DND-41 (cell line): ENCODE measurements around the gene ZNF484.
"Not testable (repeated sequence)": the region's sequence is repeated elsewhere in the genome, so short reads cannot be mapped to it uniquely, and the experiment has no call there.

Experiments used
- ATAC-seq: fragments of 200-7000 bp; cut with Tn5 transposase; 3 replicates; pipeline ENCODE4 v1.9.1; 2021; ENCODE audit warnings: low read depth; ENCODE audit not compliant: insufficient read depth
- DNase-seq: peaks from one replicate; pipeline ENCODE4 v3.0.0-alpha.2; 2020
- H2AFZ ChIP-seq: 2 replicates; pipeline ENCODE4 v1.6.0; 2012; ENCODE audit warnings: low read depth, low read length
- H3K27ac ChIP-seq: 2 replicates; pipeline ENCODE4 v1.5.1; 2012; ENCODE audit warnings: low read length, inconsistent platforms
- H3K27me3 ChIP-seq: fragments of 200-600 bp; sonication (generic); 2 replicates; pipeline ENCODE4 v1.6.0; 2012; ENCODE audit warnings: low read length, mild to moderate bottlenecking, inconsistent platforms; ENCODE audit not compliant: insufficient read depth, poor library complexity
- H3K36me3 ChIP-seq: 2 replicates; pipeline ENCODE4 v1.5.1; 2012; ENCODE audit warnings: low read length, inconsistent platforms; ENCODE audit not compliant: insufficient read depth
- H3K4me1 ChIP-seq: 2 replicates; pipeline ENCODE4 v1.5.1; 2012; ENCODE audit warnings: mild to moderate bottlenecking, low read length; ENCODE audit not compliant: insufficient read depth
- H3K4me2 ChIP-seq: 2 replicates; pipeline ENCODE4 v1.6.0; 2012; ENCODE audit warnings: mild to moderate bottlenecking, moderate library complexity, low read length, inconsistent platforms; ENCODE audit not compliant: insufficient read depth
- H3K4me3 ChIP-seq, 2 experiments: fragments of 200-600 bp in 1 of 2; shearing (Covaris generic) in 1 of 2; 2 replicates each; pipeline ENCODE4 v1.5.1; 2012 to 2016; ENCODE audit warnings: inconsistent platforms in 2 of 2, low read length in 2 of 2, mild to moderate bottlenecking in 2 of 2, low read depth in 1 of 2, moderate library complexity in 1 of 2
- H3K79me2 ChIP-seq: 2 replicates; pipeline ENCODE4 v1.6.0; 2012; ENCODE audit warnings: low read length, inconsistent platforms; ENCODE audit not compliant: insufficient read depth
- H3K9ac ChIP-seq: 2 replicates; pipeline ENCODE4 v1.6.0; 2012; ENCODE audit warnings: low read depth, mild to moderate bottlenecking, inconsistent platforms, low read length, moderate library complexity
- H3K9me3 ChIP-seq: 2 replicates; pipeline ENCODE4 v1.5.1; 2012; ENCODE audit warnings: low read length, moderate library complexity, mild to moderate bottlenecking, inconsistent platforms; ENCODE audit not compliant: insufficient read depth, severe bottlenecking
- H4K20me1 ChIP-seq: 2 replicates; pipeline ENCODE4 v1.6.0; 2012; ENCODE audit warnings: low read length; ENCODE audit not compliant: insufficient read depth
- CTCF ChIP-seq: IDR thresholded peaks from 2 replicates; pipeline ENCODE4 v1.5.1; 2012; ENCODE audit warnings: borderline replicate concordance, low read length, moderate library complexity, mild to moderate bottlenecking; ENCODE audit not compliant: poor library complexity, severe bottlenecking; ENCODE audit errors: extremely low read depth
- EZH2 ChIP-seq: IDR thresholded peaks from 3 replicates; pipeline ENCODE4 v1.6.1; 2012; ENCODE audit warnings: borderline replicate concordance, low read depth, mild to moderate bottlenecking, moderate library complexity, low read length, inconsistent platforms; ENCODE audit not compliant: severe bottlenecking

Gene ZNF484

GRCh38 chr9:92846662-92847145, 31.1 kb downstream of the ZNF484 start:
- Histone ChIP-seq H3K4me2 (no peak overlapping the region), H2AFZ (no peak overlapping the region), H3K27ac (no peak overlapping the region), H3K36me3 (peaks cover 57% of the 10 kb centered on the region), H3K79me2 (no peaks in the 10 kb centered on the region), H3K27me3 (no peaks in the 10 kb centered on the region), H3K4me3 (no peak overlapping the region), H3K4me1 (no peaks in the 10 kb centered on the region), H4K20me1 (no peaks in the 10 kb centered on the region), H3K9me3 (peaks cover 26% of the 10 kb centered on the region), H3K9ac (no peak overlapping the region)
- ATAC-seq (no peak), DNase-seq (no peak)
- TF ChIP-seq EZH2, result no peak
- TF ChIP-seq CTCF, result no peak

DNA sequence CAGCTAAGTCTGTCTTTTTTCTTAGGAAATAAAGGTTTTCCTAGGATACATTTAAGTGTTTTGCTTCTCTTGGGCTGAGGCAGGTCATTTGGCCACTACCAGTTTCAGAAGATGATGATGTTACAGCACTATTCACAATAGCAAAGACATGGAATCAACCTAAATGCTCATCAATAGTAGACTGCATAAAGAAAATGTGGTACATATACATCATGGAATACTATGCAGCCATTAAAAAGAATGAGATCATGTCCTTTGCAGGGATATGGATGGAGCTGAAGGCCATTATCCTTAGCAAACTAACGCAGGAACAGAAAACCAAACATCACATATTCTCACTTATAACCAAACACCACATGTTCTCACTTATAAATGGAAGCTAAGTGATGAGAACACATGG, 39.4 kb downstream of the ZNF484 start:
- not testable (repeated sequence) for H3K4me3 ChIP-seq, H3K27ac ChIP-seq, H3K27me3 ChIP-seq, H3K36me3 ChIP-seq, H3K4me1 ChIP-seq, DNase-seq, H3K4me2 ChIP-seq, H3K9ac ChIP-seq, H4K20me1 ChIP-seq, H3K9me3 ChIP-seq, H3K79me2 ChIP-seq, ATAC-seq, H2AFZ ChIP-seq

- DNase-seq, result no peak
- no peak for ATAC-seq
Observed at GRCh38 chr9:92837191-92837590, 40.6 kb downstream of the ZNF484 start.

DNA sequence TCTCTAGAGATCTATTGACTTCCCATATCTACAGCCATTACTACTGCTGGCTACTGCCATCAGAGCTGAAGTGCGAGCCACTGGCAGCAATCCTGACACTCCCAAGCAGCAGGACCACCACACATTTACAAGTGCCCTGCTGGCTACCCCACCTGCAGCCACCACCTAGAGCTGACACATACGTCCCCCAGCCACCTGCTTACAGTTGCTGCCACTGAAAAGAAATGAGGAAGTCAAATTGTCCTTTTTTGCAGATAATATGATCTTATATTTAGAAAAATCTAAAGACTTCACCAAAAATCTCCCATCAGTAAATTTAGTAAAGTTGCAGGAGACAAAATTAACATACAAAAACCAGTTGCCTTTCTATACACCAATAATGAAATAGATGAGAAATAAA, 48.4 kb downstream of the ZNF484 start:
- H3K36me3 ChIP-seq, result no peaks in the 10 kb centered on the region
- no peaks in the 10 kb centered on the region for H3K4me1 ChIP-seq
- H3K27me3 ChIP-seq, result no peaks in the 10 kb centered on the region
- no peak overlapping the region for H3K27ac ChIP-seq
- H3K9me3 ChIP-seq, result peaks cover 7% of the 10 kb centered on the region
- H3K4me3 ChIP-seq, result no peak overlapping the region
- H3K4me2 ChIP-seq, result no peak overlapping the region
- H2AFZ ChIP-seq, result no peak overlapping the region
- no peaks in the 10 kb centered on the region for H4K20me1 ChIP-seq
- H3K79me2 ChIP-seq, result no peaks in the 10 kb centered on the region
- TF ChIP-seq EZH2 (no peak), CTCF (no peak)
- ATAC-seq (no peak), DNase-seq (no peak)
- H3K9ac ChIP-seq, result no peak overlapping the region

More at GRCh38 chr9:92837191-92837590, 40.6 kb downstream of the ZNF484 start:
- no peaks in the 10 kb centered on the region for H3K4me1 ChIP-seq
- H3K4me2 ChIP-seq, result no peak overlapping the region
- no peaks in the 10 kb centered on the region for H3K79me2 ChIP-seq
- H3K27me3 ChIP-seq, result no peaks in the 10 kb centered on the region
- TF ChIP-seq EZH2 (no peak), CTCF (no peak)
- H3K9me3 ChIP-seq, result peaks cover 9% of the 10 kb centered on the region
- no peak overlapping the region for H3K27ac ChIP-seq
- H4K20me1 ChIP-seq, result no peaks in the 10 kb centered on the region
- no peak overlapping the region for H3K4me3 ChIP-seq
- H3K9ac ChIP-seq, result no peak overlapping the region
- H2AFZ ChIP-seq, result no peak overlapping the region
- H3K36me3 ChIP-seq, result no peaks in the 10 kb centered on the region

GRCh38 chr9:92825065-92825464, 52.8 kb downstream of the ZNF484 start:
- not testable (repeated sequence) for H3K27ac ChIP-seq, ATAC-seq

More at GRCh38 chr9:92825065-92825464, 52.8 kb downstream of the ZNF484 start:
- H2AFZ ChIP-seq, DNase-seq, H3K4me2 ChIP-seq, H3K36me3 ChIP-seq, H3K27me3 ChIP-seq, H3K4me3 ChIP-seq, H3K4me1 ChIP-seq, H3K9me3 ChIP-seq, H3K9ac ChIP-seq, H3K79me2 ChIP-seq, H4K20me1 ChIP-seq: not testable (repeated sequence)
